GM12892 (cell line): ENCODE data around the gene HMCES.

Source experiments
- DNase-seq: peaks from one replicate; pipeline ENCODE4 v3.0.0; 2011; ENCODE audit not compliant: insufficient read length
- FAIRE-seq: peaks from 2 replicates; lab custom pipeline; 2011; peaks lifted over from hg19 to GRCh38; lab: Jason Lieb, UNC
- POLR2A ChIP-seq: IDR thresholded peaks from 2 replicates; pipeline ENCODE4 v1.6.1; 2011; ENCODE audit warnings: low read depth, low read length, control low read depth
- POLR2AphosphoS5 ChIP-seq: IDR thresholded peaks from 2 replicates; pipeline ENCODE4 v1.6.1; 2011; ENCODE audit warnings: low read depth, low read length, control low read depth
- TAF1 ChIP-seq: IDR thresholded peaks from 2 replicates; pipeline ENCODE4 v1.6.1; 2011; ENCODE audit warnings: low read depth, mild to moderate bottlenecking, control low read depth, low read length, borderline replicate concordance

HMCES gene

GRCh38 chr3:129317014-129317771 lies 38.5 kb downstream of the HMCES start:
- TF ChIP-seq POLR2AphosphoS5: no peak
- no peak for TF ChIP-seq POLR2A
- TF ChIP-seq TAF1: no peak
- no peak for DNase-seq
- no peak for FAIRE-seq

GRCh38 chr3:129317848-129318247 lies 39.2 kb downstream of the HMCES start:
- no peak for TF ChIP-seq POLR2A
- no peak for TF ChIP-seq POLR2AphosphoS5
- no peak for TF ChIP-seq TAF1
- no peak for DNase-seq
- peak; percentile 27 for FAIRE-seq

GRCh38 chr3:129318921-129319320 lies 40.3 kb downstream of the HMCES start:
- no peak for DNase-seq
- TF ChIP-seq TAF1: no peak
- FAIRE-seq: no peak

GRCh38 chr3:129320261-129320660 lies 41.6 kb downstream of the HMCES start:
- TF ChIP-seq TAF1 (no peak), POLR2A (no peak)
- FAIRE-seq (no peak), DNase-seq (no peak)

- TF ChIP-seq TAF1 (no peak), POLR2A (no peak), POLR2AphosphoS5 (no peak)
- DNase-seq (no peak), FAIRE-seq (peak; percentile 5)
These were observed 42.3 kb downstream of the HMCES start for GRCh38 chr3:129320825-129321487.

- no peak for TF ChIP-seq TAF1
- TF ChIP-seq POLR2AphosphoS5: no peak
- no peak for TF ChIP-seq POLR2A
- FAIRE-seq: no peak
- DNase-seq: no peak
These were observed 43.2 kb downstream of the HMCES start for GRCh38 chr3:129321887-129322286.

- FAIRE-seq (peak; percentile 48), DNase-seq (peak; percentile 81)
- no peak for TF ChIP-seq POLR2AphosphoS5
These were observed 45.1 kb downstream of the HMCES start for GRCh38 chr3:129323651-129324294.

- FAIRE-seq: no peak
- no peak for DNase-seq
These were observed 46.2 kb downstream of the HMCES start for GRCh38 chr3:129324855-129325254.

GRCh38 chr3:129325383-129325782 lies 46.7 kb downstream of the HMCES start:
- DNase-seq (no peak), FAIRE-seq (no peak)
- TF ChIP-seq TAF1 (no peak), POLR2A (no peak), POLR2AphosphoS5 (no peak)

More at GRCh38 chr3:129324855-129325254, 46.2 kb downstream of the HMCES start:
- TF ChIP-seq POLR2A (no peak), POLR2AphosphoS5 (no peak), TAF1 (no peak)

- TF ChIP-seq POLR2AphosphoS5: no peak
- TF ChIP-seq TAF1: no peak
- no peak for TF ChIP-seq POLR2A
- no peak for DNase-seq
- FAIRE-seq: no peak
These were observed 47.5 kb downstream of the HMCES start for GRCh38 chr3:129326138-129326537.

GRCh38 chr3:129326595-129326994 lies 47.9 kb downstream of the HMCES start:
- TF ChIP-seq POLR2AphosphoS5: no peak
- no peak for TF ChIP-seq POLR2A
- no peak for TF ChIP-seq TAF1
- no peak for DNase-seq
- peak; percentile 14 for FAIRE-seq

- DNase-seq: no peak
- TF ChIP-seq TAF1 (no peak), POLR2A (no peak), POLR2AphosphoS5 (no peak)
- FAIRE-seq: no peak
These were observed 48.8 kb downstream of the HMCES start for GRCh38 chr3:129327510-129327909.
